Activated gamma-delta T cell treated with anti-CD3 and anti-CD28 coated beads, Interleukin-2, amount 50 U/mL, for 16 hours (primary cell): ENCODE results near the gene COX8A.

Experiments
- DNase-seq: peaks from one replicate; pipeline ENCODE4 v3.0.0-alpha.2; 2020; ENCODE audit warnings: low read depth

COX8A gene

DNA sequence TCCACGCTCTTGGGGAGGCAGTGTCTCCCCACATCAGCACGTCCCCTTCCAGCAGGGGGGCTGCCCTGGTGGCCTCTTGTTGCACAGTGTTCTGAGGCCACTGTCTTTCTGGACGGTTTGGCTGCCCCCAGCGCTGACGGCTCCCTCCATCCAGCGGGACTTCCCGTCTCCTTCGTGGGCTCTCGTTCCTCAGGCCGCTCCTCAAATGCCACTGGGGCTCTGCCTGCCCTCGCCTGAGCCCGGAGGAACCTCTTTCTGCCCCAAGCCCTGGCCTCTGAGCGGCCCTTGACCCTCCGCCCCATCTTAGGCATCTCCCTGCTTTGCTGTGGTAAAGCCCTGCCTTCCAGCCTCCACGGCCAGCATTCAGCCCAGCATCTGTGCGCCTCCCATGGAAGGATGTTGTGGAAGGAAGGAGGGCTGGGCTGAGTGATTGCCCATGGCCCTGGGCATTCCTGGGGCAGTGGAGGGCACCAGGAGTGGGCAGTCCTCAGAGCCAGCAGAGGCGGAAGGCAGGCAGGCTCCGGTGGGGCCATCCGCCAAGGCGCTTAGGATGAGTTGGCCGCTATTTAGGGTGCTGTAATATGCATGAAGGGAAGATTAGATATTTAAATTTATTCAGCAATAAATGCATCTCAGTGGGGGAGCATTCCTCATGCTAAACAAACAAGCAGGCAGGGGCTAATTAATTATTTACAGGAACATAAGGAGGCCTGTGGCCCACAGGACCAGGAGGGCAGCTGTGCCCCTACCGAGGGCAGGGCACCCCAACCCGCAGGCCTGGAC is 29.6 kb downstream of the COX8A start:
- no peak for DNase-seq

DNA sequence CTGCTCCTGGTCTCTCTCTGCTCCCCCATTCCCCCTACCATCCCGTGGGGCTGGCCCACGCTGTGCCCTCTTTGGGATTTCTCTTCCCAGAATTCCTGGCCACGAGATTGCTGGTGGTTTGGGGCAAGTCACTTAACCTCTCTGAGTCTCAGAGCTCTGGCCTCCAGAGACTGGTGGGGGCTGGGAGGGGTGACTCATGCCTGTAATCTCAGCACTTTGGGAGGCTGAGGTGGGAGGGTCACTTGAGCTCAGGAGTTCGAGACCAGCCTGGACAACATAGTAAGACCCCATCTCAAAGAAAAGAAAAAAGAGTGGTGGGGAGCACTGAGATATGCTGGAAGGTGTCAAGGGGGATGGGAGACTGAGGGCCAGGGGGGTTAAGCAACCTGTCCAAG is 30.2 kb downstream of the COX8A start:
- no peak for DNase-seq

DNA sequence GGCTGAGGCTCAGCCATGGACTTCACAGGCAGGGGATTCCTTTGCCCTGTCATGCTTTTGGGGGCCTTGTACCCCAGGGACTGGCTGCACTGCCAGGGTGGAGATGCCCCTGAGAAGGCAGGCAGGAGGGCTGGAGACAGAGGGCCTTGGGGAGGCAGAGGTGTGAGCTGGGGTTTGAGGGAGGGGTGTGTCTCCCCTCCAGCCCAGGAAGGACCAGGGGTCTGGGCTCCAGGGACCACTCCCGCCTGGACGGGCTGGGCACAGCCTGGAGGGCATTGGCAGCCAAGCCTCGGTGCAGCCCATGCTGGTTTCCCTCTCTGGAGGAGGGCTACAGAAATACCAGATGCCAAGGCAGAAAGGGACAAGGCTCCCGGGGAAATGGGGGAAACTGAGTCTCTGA is 31.3 kb downstream of the COX8A start:
- no peak for DNase-seq

- no peak for DNase-seq
Measured at GRCh38 chr11:64006398-64006797, 32.0 kb downstream of the COX8A start.

GRCh38 chr11:64007160-64007628 is 32.8 kb downstream of the COX8A start:
- no peak for DNase-seq

DNA sequence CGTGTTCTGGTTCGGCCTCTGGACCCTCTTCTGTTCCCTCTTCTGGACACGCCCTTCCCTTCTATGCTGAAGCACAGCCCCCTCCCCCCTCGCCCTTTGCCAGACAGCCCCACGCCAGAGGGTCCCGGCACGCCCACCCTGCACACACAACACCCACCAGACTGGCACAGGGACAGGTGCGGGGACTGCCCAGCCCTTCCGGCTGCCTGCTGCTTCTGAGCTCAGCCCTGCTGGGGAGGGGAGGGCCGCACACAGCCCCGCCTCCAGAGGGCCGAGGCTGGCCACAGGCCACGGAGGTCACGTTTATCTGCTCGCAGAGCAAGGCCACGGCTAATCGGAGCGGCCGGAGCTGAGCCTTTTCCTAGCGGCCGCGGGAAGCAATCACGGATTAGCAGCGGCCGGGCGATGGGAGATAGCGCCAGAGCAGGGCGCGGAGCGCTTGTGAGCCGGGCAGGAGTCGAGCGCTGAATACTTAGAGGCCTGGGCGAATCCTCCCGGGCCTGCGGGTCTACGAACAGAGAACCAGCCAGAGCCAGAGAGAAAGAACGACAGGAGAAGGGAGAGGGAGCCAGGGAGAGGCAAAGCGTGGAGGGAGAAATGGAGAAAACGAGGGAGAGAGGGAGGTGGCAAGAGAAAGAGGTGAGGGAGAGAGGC is 33.3 kb downstream of the COX8A start:
- DNase-seq: no peak

DNA sequence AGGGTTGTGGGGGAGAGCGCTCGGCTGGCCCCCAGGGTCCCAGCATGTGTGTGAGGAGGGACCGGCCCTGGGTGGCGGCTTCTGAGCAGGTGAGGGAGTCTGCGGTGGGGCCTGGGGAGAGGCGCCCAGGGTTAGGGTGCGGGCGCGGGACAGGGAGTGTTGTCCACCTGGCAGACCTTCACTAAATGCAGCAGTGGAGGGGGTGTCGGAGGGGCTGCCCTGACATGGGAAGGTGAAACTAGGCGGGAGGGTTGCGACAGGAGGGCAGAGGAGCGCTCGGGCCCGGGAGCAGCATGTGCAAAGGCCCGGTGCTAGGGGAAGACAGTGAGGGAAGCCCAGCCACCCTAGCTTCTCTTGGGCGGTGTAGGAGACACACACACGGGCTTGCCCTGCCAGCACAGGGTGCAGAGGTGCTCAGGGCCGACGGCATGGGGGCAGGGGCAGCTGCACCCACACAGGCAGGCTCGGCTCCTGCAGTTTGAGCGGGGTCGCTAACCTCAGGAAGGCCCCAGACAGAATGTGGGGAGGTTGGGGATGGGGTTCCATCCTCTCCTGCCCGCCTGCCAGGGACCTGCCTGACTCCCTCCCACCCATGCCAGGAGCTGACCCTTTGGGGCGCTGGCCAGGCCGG is 34.0 kb downstream of the COX8A start:
- no peak for DNase-seq

DNA sequence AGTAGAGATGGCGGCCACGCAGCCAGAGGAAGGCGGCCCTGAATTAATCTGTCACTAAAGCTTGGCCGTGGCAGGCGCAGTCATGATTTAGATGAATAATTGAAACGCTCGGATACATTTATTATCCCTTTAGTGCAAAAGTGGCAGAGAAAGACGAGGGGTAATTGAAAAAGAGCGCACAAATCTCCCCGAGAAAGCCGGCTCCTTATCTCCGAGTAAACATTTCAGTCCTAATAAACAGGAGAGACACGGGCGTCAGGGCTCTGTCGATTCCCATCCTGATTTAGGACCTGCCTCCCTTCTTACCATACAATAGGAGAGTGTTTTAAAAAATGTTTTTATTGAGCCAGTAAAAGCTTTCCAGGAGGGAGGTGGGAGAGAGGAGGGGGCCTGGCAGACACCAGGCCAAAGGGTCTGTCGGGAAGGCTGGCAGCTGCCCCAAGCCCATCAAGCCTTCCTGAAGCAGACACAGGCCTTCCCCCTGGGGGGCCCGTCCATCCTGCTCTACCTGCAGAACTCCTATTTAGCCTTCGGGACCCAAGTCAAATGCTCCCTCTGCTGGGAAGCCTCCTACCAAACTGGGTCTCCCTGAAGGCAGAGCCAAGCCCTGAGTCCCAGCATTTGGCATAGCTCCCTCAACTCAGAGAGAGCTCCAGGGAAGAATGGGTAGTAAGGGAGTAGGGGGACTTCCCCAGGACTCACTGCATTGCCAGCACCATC is 34.7 kb downstream of the COX8A start:
- no peak for DNase-seq

GRCh38 chr11:64009710-64010109 is 35.3 kb downstream of the COX8A start:
- DNase-seq: no peak

DNA sequence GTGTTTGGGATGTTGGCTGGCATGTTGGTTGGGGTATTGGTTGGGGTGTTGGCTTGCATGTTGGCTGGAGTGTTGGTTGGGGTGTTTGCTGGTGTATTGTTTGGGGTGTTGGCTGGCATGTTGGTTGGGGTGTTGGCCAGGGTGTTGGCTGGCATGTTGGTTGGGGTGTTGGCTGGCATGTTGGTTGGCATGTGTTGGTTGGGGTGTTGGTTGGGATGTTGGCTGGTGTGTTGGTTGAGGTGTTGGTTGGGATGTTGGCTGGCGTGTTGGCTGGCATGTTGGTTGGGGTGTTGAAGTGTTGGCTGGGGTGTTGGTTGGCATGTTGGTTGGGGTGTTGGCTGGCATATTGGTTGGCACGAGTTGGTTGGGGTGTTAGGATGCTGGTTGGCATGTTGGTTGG is 36.4 kb downstream of the COX8A start:
- DNase-seq: no peak

DNA sequence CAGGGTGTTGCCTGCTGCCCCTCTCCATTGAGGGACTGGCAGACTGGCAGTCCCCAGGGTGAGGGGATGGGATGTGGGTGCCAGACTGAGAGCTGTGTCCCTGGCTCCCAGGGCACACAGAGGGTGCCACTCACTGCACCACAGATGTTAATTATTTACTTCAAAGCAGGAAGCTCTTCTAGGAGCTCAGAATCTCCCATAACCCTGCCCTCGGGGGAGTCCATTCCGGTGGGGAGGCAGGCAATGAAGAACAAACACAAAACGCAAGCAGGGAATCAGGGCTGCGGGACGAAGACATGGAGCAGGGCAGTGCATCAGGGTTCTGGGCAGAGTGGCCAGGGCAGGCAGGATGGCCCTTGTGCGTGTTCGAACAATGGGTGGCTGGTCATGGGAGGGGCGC is 37.0 kb downstream of the COX8A start:
- DNase-seq: no peak

DNA sequence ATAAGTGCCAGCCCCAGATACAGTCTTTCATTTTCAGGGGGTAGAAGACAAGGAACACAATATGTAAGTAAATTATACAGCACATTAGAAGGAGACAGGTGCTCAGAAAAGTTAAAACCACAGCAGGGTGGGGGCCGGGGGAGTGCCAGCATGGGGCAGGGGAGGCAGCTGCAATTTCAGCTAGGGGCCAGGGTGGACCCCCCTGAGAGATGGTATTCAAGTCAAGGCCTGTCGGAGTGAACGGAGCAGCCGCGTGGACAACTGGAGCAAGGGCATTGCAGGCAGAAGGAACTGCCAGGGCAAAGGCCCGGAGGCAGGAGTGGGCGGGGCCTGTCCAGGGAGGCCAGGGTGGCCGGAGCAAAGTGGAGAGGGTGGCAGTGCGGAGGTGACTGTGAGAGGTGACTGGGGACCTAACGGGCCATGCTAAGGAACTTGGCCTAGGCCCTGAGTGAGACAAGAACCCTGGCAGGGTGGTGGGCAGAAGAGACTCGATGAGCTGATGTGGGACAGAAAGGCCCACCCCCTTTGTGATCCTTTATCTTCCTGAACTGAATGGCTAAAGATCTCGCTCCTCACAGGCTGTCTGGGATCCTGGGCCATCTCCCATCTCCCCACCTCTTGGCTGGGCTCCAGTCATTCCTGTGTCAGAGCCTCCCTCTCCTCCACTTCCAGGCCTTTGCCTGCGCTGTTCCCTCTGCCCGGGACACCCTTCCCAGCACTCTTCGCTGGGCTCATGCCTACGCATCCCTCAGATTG is 38.9 kb downstream of the COX8A start:
- no peak for DNase-seq

- no peak for DNase-seq
Measured at GRCh38 chr11:64014356-64014755, 39.9 kb downstream of the COX8A start.

DNA sequence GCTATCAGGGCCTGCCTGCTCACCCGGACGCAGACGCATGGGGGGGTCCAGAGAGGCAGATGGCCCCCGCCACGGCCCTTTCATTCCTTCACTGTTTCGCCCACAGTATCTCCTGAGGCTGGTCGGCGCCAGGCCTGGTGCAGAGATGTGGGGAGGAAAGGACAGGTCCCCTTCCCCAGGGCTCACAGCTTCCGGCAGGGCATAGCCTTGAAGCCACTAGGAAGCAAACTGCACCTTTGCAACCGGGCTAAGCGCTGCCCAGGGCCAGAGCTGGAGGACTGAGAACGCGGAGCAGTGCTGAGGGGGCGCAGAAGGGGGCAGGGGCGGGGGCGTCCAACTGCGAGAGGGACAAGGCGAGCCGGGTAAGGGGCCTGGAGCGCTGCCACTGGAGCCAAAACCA is 41.1 kb downstream of the COX8A start:
- no peak for DNase-seq

DNA sequence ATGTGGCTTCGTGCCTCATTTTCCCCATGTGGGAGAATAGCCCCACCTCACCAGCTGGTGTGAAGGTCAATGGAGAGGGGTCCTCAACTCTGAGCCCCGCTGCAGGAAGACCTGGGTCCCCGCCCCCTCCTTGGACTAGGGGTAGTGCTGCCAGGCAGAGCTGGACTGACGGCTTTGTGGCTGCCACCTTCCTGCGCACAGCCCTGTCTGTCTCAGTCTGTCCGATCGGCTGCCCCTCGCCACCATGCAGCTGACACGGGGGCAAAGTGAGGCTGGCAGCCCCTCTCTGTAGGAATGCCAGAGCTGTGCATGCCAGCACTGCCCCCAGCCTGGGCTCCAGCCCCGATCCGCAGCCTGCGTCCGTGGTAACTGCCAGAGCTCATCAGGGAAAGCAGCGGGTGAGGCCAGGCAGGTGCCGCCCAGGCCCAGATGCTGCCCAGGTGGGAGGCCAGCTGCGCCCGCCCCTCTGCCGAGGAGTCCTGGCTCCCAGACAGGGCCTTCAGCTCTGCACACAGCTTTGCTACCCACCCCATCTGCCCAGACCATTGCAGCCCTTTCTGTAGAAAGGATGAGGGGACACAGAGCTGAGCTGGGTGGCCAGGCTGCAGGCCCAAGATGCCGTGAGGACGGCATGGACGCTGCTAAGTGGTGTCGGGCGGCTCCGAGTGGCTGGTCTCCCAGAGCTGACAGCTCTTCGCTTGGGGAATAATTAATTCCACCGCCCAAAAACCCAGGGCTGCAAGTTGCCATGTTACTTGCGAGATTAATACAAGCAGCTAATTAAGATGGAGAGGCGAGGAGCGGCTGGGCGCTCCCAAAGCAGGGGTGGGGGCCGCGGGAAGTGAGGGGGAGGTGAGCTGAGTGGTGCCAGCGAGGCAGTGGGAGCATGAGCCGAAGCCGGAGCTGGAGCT is 41.8 kb downstream of the COX8A start:
- DNase-seq: no peak

GRCh38 chr11:64017945-64018224 is 43.5 kb downstream of the COX8A start:
- no peak for DNase-seq

- DNase-seq: no peak
Measured at GRCh38 chr11:64018310-64018709, 43.9 kb downstream of the COX8A start.

GRCh38 chr11:64019106-64020037 is 45.0 kb downstream of the COX8A start:
- no peak for DNase-seq

GRCh38 chr11:64020976-64021756 is 46.7 kb downstream of the COX8A start:
- DNase-seq: no peak
